ENCODE measurements around the gene PRG2. TPM values are rescaled to one million over a fixed set of nuclear protein-coding genes. Genes with fewer than 3 reads are reported as not detected.

PRG2 gene
- total RNA-seq, 1 donor from 2014 or later = not detected

DNA sequence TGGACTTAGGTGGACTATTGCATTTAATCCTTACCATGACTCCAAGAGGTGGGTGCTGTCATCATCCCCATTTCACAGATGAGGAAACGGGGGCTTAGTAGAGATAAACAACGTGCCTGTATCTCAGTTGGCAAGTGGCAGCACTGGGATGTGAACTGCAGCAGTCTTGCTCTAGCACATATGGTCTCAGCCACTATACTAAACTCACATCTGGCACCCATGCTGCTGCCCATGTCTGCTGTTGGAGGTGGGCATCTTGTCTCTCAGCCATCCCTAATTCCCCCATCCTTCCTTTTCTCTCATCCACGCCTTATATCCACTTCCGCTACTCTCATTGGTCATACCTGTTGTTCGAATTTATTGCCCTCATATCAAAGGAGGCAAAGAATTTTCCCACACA, 13.3 kb downstream of the PRG2 start:
- ATAC-seq = no peak
- Histone ChIP-seq H3K4me3 (no peak overlapping the region), H3K27ac (no peak overlapping the region), H3K27me3 (ENCODE audit: low read depth) (no peaks in the 10 kb centered on the region), H3K36me3 (no peaks in the 10 kb centered on the region), H3K4me1 (no peaks in the 10 kb centered on the region), H3K9me3 (no peaks in the 10 kb centered on the region)
- DNase-seq = no peak
- TF ChIP-seq, protein P1, sequence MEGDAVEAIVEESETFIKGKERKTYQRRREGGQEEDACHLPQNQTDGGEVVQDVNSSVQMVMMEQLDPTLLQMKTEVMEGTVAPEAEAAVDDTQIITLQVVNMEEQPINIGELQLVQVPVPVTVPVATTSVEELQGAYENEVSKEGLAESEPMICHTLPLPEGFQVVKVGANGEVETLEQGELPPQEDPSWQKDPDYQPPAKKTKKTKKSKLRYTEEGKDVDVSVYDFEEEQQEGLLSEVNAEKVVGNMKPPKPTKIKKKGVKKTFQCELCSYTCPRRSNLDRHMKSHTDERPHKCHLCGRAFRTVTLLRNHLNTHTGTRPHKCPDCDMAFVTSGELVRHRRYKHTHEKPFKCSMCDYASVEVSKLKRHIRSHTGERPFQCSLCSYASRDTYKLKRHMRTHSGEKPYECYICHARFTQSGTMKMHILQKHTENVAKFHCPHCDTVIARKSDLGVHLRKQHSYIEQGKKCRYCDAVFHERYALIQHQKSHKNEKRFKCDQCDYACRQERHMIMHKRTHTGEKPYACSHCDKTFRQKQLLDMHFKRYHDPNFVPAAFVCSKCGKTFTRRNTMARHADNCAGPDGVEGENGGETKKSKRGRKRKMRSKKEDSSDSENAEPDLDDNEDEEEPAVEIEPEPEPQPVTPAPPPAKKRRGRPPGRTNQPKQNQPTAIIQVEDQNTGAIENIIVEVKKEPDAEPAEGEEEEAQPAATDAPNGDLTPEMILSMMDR (IDR thresholded peaks at IDR 0.05) = no peak
- intact Hi-C loops (cut with DNase I) = no loop called here

DNA sequence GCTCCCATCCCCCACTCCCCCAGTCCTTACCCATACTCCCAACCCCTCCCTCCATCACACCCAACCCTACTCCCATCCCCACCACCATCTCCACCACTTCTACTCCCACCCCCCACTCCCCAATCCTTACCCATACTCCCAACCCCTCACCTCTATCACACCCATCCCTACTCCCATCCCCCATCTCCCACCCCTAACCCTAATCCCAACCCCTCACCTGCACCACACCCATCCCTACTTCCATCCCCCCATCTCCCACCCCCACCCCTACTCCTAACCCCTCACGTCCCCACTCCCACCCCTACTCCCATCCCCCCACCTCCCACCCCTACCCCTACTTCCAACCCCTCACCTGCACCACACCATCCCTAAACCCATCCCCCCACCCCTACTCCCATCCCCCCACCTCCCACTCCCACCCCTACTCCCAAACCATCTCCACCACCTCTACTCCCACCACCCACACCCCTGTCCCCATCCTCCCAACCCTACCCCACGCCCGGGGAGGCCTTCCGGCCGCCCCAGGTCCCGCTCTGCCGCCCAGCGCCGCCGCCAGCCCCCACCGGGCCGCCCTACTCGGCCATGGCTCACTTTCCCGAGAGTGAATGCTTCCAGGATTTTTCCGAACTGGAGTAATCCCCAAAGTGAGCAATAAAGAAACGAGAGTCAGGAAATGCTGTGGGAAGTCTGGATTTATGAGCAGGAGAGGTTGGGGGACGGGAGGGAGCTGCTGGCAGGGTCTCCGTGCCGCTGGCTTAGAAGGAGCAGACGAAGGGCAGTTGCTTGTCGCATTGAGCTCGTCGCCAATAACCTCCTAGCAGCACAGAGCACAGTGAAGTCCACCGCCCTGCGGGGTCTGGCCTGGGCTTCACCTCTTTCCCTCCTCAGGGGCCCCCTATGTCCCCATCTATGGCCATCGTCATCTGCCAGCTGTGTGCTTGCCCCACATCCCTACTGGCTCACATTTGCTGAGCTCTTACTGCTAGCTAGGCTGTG, 14.1 kb downstream of the PRG2 start:
- DNase-seq (no peak), ATAC-seq (no peak)
- H3K27ac ChIP-seq = no peak overlapping the region
- TF ChIP-seq, protein P1 (IDR thresholded peaks at IDR 0.05) = no peak
- H3K27me3 ChIP-seq (ENCODE audit: low read depth) = no peaks in the 10 kb centered on the region
- H3K9me3 ChIP-seq = no peaks in the 10 kb centered on the region
- no peaks in the 10 kb centered on the region for H3K36me3 ChIP-seq
- intact Hi-C loops (cut with DNase I) = no loop called here
- H3K4me1 ChIP-seq = no peaks in the 10 kb centered on the region
- no peak overlapping the region for H3K4me3 ChIP-seq

DNA sequence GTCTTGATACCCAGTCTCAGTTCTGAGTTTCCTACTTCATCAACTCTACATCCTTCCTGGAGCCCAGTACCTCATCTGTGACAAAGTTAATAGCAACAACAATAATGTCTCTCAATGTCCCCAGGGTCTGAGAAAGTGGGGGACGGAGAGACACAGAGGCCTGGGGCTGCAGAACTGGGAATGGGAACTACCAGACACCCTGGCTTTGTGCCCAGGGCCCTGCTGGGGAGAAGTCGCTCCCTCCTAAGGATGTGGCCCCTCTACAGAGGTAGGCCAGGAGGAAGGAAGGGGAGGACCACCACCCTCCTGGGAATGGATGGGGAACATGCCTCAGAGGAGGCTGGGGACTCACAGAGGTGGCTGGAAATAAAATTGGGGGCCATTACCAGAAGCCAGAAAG, 15.0 kb downstream of the PRG2 start:
- Histone ChIP-seq H3K36me3 (no peaks in the 10 kb centered on the region), H3K27ac (no peak overlapping the region), H3K4me1 (no peaks in the 10 kb centered on the region), H3K27me3 (ENCODE audit: low read depth) (no peaks in the 10 kb centered on the region), H3K9me3 (no peaks in the 10 kb centered on the region), H3K4me3 (no peak overlapping the region)
- DNase-seq = no peak
- ATAC-seq = no peak
- TF ChIP-seq, protein P1 (IDR thresholded peaks at IDR 0.05) = no peak
- intact Hi-C loops (cut with DNase I) = no loop called here

DNA sequence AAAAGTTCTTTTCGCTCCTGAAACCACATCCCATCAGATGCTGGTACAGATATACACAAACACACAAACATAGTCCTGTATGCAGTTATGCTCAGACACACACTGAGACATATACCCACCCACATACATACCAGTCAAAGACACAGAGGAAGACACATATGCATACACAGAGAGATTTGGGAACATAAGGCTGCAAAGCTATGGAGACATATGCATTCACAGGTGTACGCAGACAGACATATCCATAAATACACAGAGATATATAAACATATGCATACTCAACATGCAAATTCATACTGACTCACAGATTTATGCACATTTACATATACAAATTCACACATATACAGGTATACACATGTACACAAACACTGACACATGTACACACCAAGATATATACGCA, 15.5 kb downstream of the PRG2 start:
- H3K36me3 ChIP-seq = no peaks in the 10 kb centered on the region
- no peaks in the 10 kb centered on the region for H3K27me3 ChIP-seq (ENCODE audit: low read depth)
- H3K4me3 ChIP-seq = no peak overlapping the region
- DNase-seq (no peak), ATAC-seq (no peak)
- intact Hi-C loops (cut with DNase I) = no loop called here
- H3K4me1 ChIP-seq = no peaks in the 10 kb centered on the region
- no peak overlapping the region for H3K27ac ChIP-seq
- TF ChIP-seq, protein P1 (IDR thresholded peaks at IDR 0.05) = no peak
- H3K9me3 ChIP-seq = no peaks in the 10 kb centered on the region

DNA sequence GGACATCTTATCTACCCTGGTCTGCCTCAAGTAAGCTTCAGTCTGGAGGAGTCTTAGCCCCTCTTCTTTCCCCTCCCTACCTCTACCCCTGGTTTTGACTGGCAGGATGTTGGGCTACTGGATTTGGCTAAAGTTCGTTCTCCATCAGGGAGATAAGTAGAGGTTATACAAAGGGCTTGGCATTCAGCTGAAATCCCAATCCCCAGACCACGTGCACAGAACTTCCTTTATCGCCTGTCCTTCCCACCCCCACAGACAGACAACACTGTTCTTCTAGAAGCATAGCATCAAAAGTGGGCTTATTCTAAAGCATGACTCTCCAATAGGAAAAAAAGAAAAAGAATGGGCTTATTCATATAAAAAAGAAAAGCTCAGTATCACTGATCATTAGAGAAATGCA, 17.3 kb downstream of the PRG2 start:
- H3K9me3 ChIP-seq = no peaks in the 10 kb centered on the region
- H3K36me3 ChIP-seq = no peaks in the 10 kb centered on the region
- H3K4me1 ChIP-seq = no peaks in the 10 kb centered on the region
- no peaks in the 10 kb centered on the region for H3K27me3 ChIP-seq (ENCODE audit: low read depth)
- ATAC-seq (no peak), DNase-seq (no peak)
- H3K27ac ChIP-seq = no peak overlapping the region
- intact Hi-C loops (cut with DNase I) = no loop called here
- no peak overlapping the region for H3K4me3 ChIP-seq
- TF ChIP-seq, protein P1 (IDR thresholded peaks at IDR 0.05) = no peak
